Measurements from ENCODE around the gene CROCC2. TPM values are rescaled to one million over a fixed set of nuclear protein-coding genes. Genes with fewer than 3 reads are reported as not detected.
A peak's percentile ranks its signal among the peaks of the same experiment; 100 is the strongest.

The CROCC2 gene
- total and polyA plus RNA-seq, 2 of the 13 experiments (the other 11 are each of a cell fraction or from before 2014, with no cell fraction given): not detected

- TF ChIP-seq SNAPC4 (CRISPR knock-in tag; IDR thresholded peaks at IDR 0.05) (no peak), PCBP1 (IDR thresholded peaks at IDR 0.05; ENCODE audit: borderline replicate concordance, low read depth, low read length) (no peak), DMAP1 (CRISPR knock-in tag; IDR thresholded peaks at IDR 0.05) (peak; percentile 74), PRDM15 (CRISPR knock-in tag; IDR thresholded peaks at IDR 0.05) (no peak), NFAT5 (CRISPR knock-in tag; IDR thresholded peaks at IDR 0.05) (peak; percentile 63; the same call in 1 of the 2 replicates), ZNF552 (CRISPR knock-in tag; IDR thresholded peaks at IDR 0.05; ENCODE audit: borderline replicate concordance) (0 out of 2 replicates have a peak, but pooled peaks have one; percentile 56), SOX6 (IDR thresholded peaks at IDR 0.05) (no peak), SOX6 (CRISPR knock-in tag; IDR thresholded peaks at IDR 0.05) (peak; percentile 98), ZNF652 (CRISPR knock-in tag; IDR thresholded peaks at IDR 0.05; ENCODE audit: borderline replicate concordance, low read depth) (no peak), NR0B2 (CRISPR knock-in tag; IDR thresholded peaks at IDR 0.05) (no peak), MEIS1 (CRISPR knock-in tag; IDR thresholded peaks at IDR 0.05; ENCODE audit: borderline replicate concordance) (peak; percentile 81; the same call in 1 of the 2 replicates), ZNF30 (CRISPR knock-in tag; IDR thresholded peaks at IDR 0.05) (no peak), KDM1A (CRISPR knock-in tag; IDR thresholded peaks at IDR 0.05) (no peak; the same call in 1 of the 2 replicates), FOXK2 (IDR thresholded peaks at IDR 0.05) (no peak), SPEN (CRISPR knock-in tag; IDR thresholded peaks at IDR 0.05; ENCODE audit: low read depth) (peak; percentile 82)
Measured at GRCh38 chr2:240868286-240869108, 37.6 kb upstream of the CROCC2 start, which contains the start of gene AGXT (continued).

All from HepG2 (cell line).